NCI-H128 (cell line): Measurements from ENCODE around the gene CRELD2.
"Not testable (repeated sequence)": the region's sequence is repeated elsewhere in the genome, so short reads cannot be mapped to it uniquely, and the experiment has no call there.

ENCODE experiments used
- DNase-seq: peaks from one replicate; lab custom pipeline; 2025; ENCODE audit not compliant: unreplicated experiment; lab: John Stamatoyannopoulos, UW

The CRELD2 gene

GRCh38 chr22:49945042-49945794, 26.8 kb downstream of the CRELD2 start:
- DNase-seq = not testable (repeated sequence)

DNA sequence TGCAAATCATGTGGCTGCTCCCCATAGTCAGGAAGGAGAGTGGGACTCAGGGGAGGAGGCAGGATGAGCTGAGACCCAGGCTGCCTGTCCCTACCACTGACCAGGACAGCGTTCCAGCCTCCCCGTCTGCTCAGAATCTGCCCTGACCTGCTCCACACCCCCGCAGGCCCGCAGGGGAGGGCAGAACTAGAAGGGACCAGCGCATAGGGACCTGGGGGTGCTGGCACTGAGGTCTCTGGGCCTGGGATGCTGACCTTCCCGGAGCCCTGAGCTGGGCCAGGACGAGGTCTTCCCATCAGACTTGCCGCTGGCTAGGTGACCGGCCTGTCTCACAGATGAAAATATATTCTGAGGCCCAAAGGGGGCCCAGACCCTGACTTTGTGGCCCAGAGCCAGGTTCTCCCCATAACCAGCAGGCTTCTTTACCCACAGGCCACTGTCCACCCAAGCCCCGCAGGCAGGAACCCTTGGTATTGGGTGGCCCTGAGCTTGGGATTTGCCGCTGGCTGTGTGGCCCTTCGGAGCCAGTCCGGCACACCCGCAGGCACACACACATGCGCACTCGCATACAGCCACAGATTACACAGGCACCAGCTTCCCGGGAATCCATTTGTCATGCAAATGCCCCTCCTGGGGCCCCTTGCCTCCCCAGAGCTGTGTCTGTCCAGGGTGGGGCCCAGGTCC, 28.3 kb downstream of the CRELD2 start:
- no peak for DNase-seq

- DNase-seq = no peak
Observed at GRCh38 chr22:49947296-49947622, 28.8 kb downstream of the CRELD2 start.

GRCh38 chr22:49948116-49948957, 29.9 kb downstream of the CRELD2 start:
- no peak for DNase-seq

DNA sequence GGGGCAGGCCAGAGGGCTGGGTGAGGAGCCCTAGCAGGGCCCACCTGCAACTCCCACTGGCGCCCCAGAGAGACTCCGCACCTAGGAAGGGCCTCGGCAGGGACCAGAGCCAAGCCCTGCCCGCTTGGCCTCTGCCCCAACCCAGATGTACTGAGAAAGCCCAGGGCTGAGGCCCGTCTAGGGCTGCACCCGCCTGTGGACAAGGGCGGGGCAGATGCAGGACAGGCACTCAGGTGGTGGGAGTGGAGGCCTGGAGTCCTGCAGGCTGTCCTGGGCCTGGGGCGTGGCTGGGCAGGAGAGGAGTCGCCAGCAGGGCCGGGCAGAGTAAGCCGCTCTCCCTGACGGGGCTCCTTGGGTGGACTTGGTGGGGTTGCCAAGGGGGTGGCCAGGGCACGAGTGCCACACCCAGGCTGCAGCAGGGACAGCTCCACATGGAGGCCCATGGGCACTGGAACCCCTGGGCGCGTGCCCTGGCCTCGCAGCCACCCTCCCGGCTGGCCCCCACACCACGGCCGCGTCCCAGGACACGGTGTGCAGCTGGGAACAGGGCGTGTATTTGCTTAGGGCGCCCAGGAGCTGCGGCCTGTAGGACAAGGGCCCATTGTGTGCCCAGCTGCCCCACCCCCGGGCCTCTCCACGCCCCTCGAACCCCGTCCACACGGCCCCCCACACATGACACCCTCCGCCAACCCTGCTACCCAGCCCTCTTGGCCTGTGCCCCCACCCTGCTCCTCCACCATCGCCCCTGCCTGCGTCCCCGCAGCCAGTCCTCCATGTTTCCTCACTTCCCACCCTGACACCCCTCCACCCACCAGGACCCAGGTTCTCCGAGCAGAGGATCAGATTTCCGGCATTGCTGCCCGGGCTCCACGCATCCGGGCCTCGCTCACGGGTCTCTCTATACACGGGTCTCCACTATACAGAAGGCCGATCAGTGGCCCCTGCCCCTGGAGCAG, 30.8 kb downstream of the CRELD2 start:
- no peak for DNase-seq

GRCh38 chr22:49949914-49950292, 31.5 kb downstream of the CRELD2 start:
- no peak for DNase-seq

DNA sequence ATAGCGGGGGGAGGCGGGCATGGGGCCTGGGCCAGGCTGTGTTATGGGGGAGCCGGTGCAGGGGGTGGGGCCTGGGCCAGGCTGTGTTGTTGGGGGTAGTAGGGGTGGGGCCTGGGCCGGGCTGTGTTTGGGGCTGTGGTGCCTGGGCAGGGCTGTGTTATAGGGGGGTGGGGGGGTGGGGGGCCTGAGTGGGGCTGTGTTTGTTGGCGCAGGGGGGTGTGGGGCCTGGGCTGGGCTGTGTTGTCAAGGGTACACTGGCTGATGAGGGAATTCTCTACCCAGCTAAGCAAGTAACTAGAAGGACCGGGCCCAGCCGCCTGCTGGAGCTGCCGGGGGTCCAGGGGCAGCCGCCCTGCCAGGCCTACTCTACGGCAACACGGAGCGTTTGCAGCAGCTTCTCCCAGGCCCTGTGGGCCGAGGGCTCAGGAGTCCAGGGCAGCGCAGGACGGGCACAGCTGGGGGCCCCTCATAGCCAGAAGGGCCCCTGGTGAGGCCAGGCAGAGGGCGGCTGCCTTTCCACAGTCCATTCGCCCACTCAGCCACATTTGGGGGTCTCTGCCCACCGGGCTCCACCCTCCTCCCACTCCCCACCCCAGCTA, 32.1 kb downstream of the CRELD2 start:
- no peak for DNase-seq

DNA sequence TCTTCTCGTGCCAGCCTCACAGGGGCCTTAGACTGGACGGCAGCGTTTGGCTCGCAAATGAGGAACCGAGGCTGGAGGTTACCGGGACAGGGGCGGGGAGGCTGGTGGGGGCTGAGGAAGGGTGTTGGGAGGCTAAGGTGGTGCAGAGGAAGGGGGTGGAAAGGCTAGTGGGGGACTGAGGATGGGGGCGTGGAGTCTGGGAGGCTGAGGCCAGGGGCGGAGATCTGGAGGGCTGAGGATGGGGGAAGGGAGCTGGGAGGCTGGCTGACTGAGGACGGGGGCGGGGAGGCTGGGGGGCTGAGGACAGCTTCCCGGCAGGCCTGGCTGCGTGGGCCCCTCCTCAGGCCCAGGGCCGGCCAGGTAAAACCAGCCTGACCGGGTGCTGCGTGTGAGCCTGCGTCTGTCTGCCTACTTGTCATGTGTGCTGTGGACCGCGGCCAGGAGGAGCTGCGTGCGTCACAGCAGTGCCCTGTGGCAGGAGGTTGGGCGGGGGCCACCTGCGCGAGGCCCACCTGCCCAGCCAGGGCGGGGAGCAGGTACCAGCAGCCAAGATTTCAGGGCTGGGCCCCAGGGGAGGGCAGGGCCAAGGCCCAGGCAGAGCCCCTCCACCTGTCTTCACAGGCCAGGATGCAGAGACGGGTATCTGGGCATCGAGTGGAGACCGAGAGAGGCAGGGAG, 32.7 kb downstream of the CRELD2 start:
- DNase-seq = no peak

DNA sequence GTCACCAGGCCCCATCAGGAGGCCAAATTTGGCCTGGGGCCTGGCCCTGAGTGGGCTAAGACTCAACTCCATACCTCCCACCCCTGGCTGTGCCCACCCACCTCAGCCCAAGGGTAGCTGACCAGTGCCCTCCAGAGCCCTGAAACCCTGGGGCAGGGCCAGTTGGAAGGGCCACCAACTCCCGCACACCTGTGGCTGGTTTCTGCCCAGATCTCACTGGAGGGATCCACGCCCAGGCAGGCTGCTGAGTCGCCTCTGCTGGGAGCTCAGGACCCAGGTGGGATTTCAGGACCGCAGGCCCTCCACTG, 33.2 kb downstream of the CRELD2 start:
- DNase-seq = no peak

- DNase-seq = no peak
Observed at GRCh38 chr22:49951986-49952896, 33.8 kb downstream of the CRELD2 start.

DNA sequence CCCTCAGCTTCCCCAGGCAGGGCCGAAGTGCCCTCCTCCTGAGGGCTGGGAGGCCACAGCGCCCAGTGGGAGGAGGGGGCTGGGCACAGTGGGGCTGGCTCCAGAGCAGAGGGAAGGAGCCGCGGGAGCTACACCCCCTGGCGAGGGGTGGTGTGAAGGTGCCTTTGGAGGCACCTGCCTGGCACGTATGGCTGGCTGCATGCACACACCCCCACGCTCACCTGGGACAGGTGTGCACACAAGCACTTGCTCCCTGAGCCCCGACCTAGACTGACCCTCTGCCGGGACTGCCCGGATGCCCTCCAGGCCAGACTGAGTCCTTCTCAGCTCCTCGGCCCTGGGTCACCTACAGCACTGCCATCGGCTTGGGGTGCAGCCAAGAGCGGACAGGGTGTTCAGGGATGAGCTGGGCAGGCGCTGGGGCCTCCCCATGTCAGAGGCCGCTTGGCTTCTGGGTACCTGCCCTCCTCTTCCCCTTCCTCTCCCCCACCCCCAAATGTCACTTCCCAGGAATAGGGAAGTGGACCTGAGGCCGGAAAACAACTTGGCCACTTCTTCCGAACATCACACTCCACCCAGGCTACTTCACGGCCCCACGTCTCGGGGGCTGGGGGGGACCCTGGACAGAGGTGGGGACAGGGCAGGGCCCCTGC, 34.7 kb downstream of the CRELD2 start:
- DNase-seq = no peak

DNA sequence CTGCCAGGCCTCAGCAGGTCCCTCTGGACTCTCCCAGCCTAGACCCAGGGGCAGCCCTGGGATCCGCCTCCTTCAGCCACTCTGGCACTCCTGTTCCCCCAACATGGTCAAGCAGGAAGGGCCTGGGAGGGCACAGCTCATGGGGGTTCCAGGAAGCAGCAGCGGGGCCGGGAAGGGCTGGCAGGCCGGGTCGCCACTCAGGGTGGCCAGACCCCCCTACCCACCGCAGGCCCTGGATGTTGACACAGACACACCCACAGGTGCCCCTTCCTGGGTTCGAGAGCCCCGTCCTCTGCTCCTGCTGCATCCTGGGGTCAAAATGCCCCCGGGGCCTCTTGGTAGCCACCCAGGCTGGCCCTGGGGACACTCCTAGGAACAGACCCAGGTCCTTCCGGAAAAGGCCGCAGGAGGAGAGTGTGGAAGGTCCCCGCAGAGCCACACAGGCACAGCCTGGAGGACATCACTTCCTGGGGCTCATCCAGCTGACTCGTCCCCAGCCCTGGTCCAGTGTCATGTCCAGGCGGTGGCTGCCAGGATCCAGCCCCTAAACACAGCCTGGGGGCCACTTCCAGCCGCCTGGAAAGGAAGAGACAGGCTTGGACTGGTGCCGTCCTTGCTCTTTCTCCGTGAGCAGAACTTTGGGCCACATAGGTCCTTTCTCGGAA, 35.4 kb downstream of the CRELD2 start:
- DNase-seq = no peak

DNA sequence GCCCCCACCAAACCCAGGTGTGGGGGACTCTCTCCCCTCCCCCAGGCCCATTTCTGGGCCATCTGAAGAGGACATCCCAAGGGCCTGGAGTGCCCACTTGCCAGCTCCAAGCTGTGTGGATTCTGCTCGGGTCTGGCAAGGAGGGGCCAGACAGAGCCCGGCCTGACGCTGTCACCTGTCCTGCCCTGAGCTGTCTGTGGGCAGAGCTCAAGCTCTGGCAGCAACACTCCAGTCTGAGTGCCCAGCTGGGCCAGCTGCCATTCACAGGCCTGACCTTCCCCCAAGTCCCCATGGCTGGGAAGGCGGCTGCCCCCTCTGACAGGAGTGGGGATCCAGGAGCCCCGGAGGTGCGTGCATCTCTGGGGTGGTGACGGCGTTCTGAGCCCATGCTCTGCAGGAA, 35.9 kb downstream of the CRELD2 start:
- DNase-seq = no peak

GRCh38 chr22:49954991-49955580, 36.7 kb downstream of the CRELD2 start:
- DNase-seq = no peak

GRCh38 chr22:49955581-49956417, 37.4 kb downstream of the CRELD2 start:
- DNase-seq = no peak

GRCh38 chr22:49956418-49956770, 38.0 kb downstream of the CRELD2 start:
- no peak for DNase-seq
